M059J (cell line): ENCODE results near the gene TBPL2. TPM values are rescaled to one million over a fixed set of nuclear protein-coding genes. Genes with fewer than 3 reads are reported as not detected.

ENCODE experiments used
- total RNA-seq: library from RNA; depleted of rRNA; stranded (reverse); fragments of >200 nt; shearing (Covaris generic); gene quantifications from 2 replicates; pipeline ENCODE4 v1.2.3, GENCODE V29; 2014; rRNA removed

Gene TBPL2
- total RNA-seq, 1 experiment from 2014 or later: not detected

Other genes starting within 250 kb of the TBPL2 start
- gene DLGAP5, start 249.0 kb downstream of the TBPL2 start, total RNA-seq: 78.0 and 101 TPM in 2 replicates
- 23.4 and 28.1 TPM in 2 replicates for gene FBXO34, start 169.2 kb downstream of the TBPL2 start, total RNA-seq
- 5.6 and 8.9 TPM in 2 replicates for gene ATG14, start 28.8 kb downstream of the TBPL2 start, total RNA-seq
- 74.6 and 76.6 TPM in 2 replicates for gene KTN1, start 139.6 kb upstream of the TBPL2 start, total RNA-seq